ENCODE results near the gene GPC3.

DNA sequence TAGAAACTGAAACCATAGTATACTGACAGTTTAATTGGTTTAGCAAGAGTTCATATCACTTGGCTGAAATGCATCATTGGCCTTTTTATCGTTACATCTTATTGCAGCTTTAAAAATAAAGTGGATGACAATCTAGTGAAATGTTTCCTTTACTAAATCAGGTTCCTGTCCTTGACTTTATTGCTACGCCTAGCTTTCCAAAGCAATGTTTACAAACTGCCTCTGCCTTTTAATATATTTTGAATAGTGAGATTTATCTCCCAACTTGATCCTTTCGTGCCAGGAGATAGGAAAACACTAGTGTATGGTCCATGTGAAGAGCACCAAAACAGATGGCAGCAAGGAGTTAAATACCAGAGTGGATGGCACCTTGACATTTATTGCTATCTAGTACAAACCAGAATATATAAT is 67.0 kb downstream of the GPC3 start:
- TF ChIP-seq POLR2A (IDR thresholded peaks at IDR 0.05) (no peak), EP300 (IDR thresholded peaks at IDR 0.05) (no peak)
- TF ChIP-seq, protein P1, sequence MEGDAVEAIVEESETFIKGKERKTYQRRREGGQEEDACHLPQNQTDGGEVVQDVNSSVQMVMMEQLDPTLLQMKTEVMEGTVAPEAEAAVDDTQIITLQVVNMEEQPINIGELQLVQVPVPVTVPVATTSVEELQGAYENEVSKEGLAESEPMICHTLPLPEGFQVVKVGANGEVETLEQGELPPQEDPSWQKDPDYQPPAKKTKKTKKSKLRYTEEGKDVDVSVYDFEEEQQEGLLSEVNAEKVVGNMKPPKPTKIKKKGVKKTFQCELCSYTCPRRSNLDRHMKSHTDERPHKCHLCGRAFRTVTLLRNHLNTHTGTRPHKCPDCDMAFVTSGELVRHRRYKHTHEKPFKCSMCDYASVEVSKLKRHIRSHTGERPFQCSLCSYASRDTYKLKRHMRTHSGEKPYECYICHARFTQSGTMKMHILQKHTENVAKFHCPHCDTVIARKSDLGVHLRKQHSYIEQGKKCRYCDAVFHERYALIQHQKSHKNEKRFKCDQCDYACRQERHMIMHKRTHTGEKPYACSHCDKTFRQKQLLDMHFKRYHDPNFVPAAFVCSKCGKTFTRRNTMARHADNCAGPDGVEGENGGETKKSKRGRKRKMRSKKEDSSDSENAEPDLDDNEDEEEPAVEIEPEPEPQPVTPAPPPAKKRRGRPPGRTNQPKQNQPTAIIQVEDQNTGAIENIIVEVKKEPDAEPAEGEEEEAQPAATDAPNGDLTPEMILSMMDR (IDR thresholded peaks at IDR 0.05): no peak

All from suprapubic skin (tissue), 3 donors.